Measurements from ENCODE around the gene AGRN. TPM values are rescaled to one million over a fixed set of nuclear protein-coding genes. Genes with fewer than 3 reads are reported as not detected.
"Not testable (repeated sequence)": the region's sequence is repeated elsewhere in the genome, so short reads cannot be mapped to it uniquely, and the experiment has no call there.

AGRN gene
- polyA plus RNA-seq, 1 experiment, result 28.3 TPM

- no peak overlapping the region for H3K27ac ChIP-seq (ENCODE audit: low read depth, low read length)
- peaks cover 23% of the 10 kb centered on the region for H3K9me3 ChIP-seq (ENCODE audit: control insufficient read depth, insufficient read depth, low read length)
- ChIA-PET POLR2A (interaction anchor here (1.2 kb wide), 1 partner anchor 280 kb away, joined by 3 read pairs; the partner anchor contains the start of gene UBE2J2), CTCF (interaction anchor here (0.7 to 2.9 kb wide), 4 partner anchors 8 to 10 kb away, joined by 3 to 14 read pairs (median 6); no protein-coding TSS in a partner anchor)
- peaks cover 12% of the 10 kb centered on the region for H3K27me3 ChIP-seq (ENCODE audit: control insufficient read depth, insufficient read depth, low read length)
- H3K4me3 ChIP-seq (ENCODE audit: low read depth, low read length), result no peak overlapping the region
- TF ChIP-seq CTCF (IDR thresholded peaks at IDR 0.05; ENCODE audit: low read depth, low read length), result no peak
- no peak for DNase-seq (ENCODE audit: low read depth, low spot score)
Observed at GRCh38 chr1:993379-993995, 26.4 kb upstream of the AGRN start.

- H3K27ac ChIP-seq (ENCODE audit: low read depth, low read length); DNase-seq (ENCODE audit: low read depth, low spot score); H3K4me3 ChIP-seq (ENCODE audit: low read depth, low read length): not testable (repeated sequence)
- peaks cover 12% of the 10 kb centered on the region for H3K27me3 ChIP-seq (ENCODE audit: control insufficient read depth, insufficient read depth, low read length)
- peaks cover 23% of the 10 kb centered on the region for H3K9me3 ChIP-seq (ENCODE audit: control insufficient read depth, insufficient read depth, low read length)
- ChIA-PET CTCF (interaction anchor here (0.6 to 2.9 kb wide), 3 partner anchors 8 to 119 kb away, joined by 3 to 14 read pairs (median 5); no protein-coding TSS in a partner anchor), POLR2A (interaction anchor here (1.2 kb wide), 1 partner anchor 279 kb away, joined by 3 read pairs; the partner anchor contains the start of gene UBE2J2)
Observed at GRCh38 chr1:994546-994945, 25.4 kb upstream of the AGRN start.

- no peak for TF ChIP-seq CTCF (IDR thresholded peaks at IDR 0.05; ENCODE audit: low read depth, low read length)
- no peak for DNase-seq (ENCODE audit: low read depth, low spot score)
- no peak overlapping the region for H3K4me3 ChIP-seq (ENCODE audit: low read depth, low read length)
- POLR2A ChIA-PET, result no interaction called here
- H3K27ac ChIP-seq (ENCODE audit: low read depth, low read length), result no peak overlapping the region
- CTCF ChIA-PET, result interaction anchor here (2.9 kb wide), 1 partner anchor 11 kb away, joined by 14 read pairs; no protein-coding TSS in a partner anchor
- peaks cover 23% of the 10 kb centered on the region for H3K9me3 ChIP-seq (ENCODE audit: control insufficient read depth, insufficient read depth, low read length)
- H3K27me3 ChIP-seq (ENCODE audit: control insufficient read depth, insufficient read depth, low read length), result peaks cover 12% of the 10 kb centered on the region
Observed at GRCh38 chr1:995665-996633, 24.0 kb upstream of the AGRN start.

- peaks cover 12% of the 10 kb centered on the region for H3K27me3 ChIP-seq (ENCODE audit: control insufficient read depth, insufficient read depth, low read length)
- POLR2A ChIA-PET, result no interaction called here
- TF ChIP-seq CTCF (IDR thresholded peaks at IDR 0.05; ENCODE audit: low read depth, low read length), result no peak
- CTCF ChIA-PET, result interaction anchor here (1.0 kb wide), 1 partner anchor 13 kb away, joined by 3 read pairs; no protein-coding TSS in a partner anchor
- DNase-seq (ENCODE audit: low read depth, low spot score), result no peak
- H3K4me3 ChIP-seq (ENCODE audit: low read depth, low read length), result no peak overlapping the region
- H3K27ac ChIP-seq (ENCODE audit: low read depth, low read length), result no peak overlapping the region
- peaks cover 15% of the 10 kb centered on the region for H3K9me3 ChIP-seq (ENCODE audit: control insufficient read depth, insufficient read depth, low read length)
Observed at GRCh38 chr1:996851-997712, 22.8 kb upstream of the AGRN start.

GRCh38 chr1:997713-997992 is 22.3 kb upstream of the AGRN start:
- no peak overlapping the region for H3K4me3 ChIP-seq (ENCODE audit: low read depth, low read length)
- ChIA-PET CTCF (interaction anchor here (1.0 kb wide), 1 partner anchor 13 kb away, joined by 3 read pairs; no protein-coding TSS in a partner anchor), POLR2A (no interaction called here)
- no peak for DNase-seq (ENCODE audit: low read depth, low spot score)
- no peak overlapping the region for H3K27ac ChIP-seq (ENCODE audit: low read depth, low read length)
- peaks cover 12% of the 10 kb centered on the region for H3K27me3 ChIP-seq (ENCODE audit: control insufficient read depth, insufficient read depth, low read length)
- H3K9me3 ChIP-seq (ENCODE audit: control insufficient read depth, insufficient read depth, low read length), result peaks cover 11% of the 10 kb centered on the region
- TF ChIP-seq CTCF (IDR thresholded peaks at IDR 0.05; ENCODE audit: low read depth, low read length), result no peak
